ENCODE results near the gene VAT1. TPM values are rescaled to one million over a fixed set of nuclear protein-coding genes. Genes with fewer than 3 reads are reported as not detected.

Gene VAT1
- total and polyA plus RNA-seq, 2 of the 13 experiments (the other 11 are each of a cell fraction or from before 2014, with no cell fraction given): 143 to 205 TPM

- peak overlapping the region; percentile 70 for H3K9ac ChIP-seq (ENCODE audit: insufficient read depth, low read depth, low read length)
- 0% methylated on average over 5 of the region's 5 CpGs for WGBS (ENCODE audit: low lambda C conversion rate)
- BruUV-seq (replicated peaks): TSS peak; percentile 64
- H2AFZ ChIP-seq (ENCODE audit: low read length): peak overlapping the region; percentile 7
- ATAC-seq (peak; percentile 55), FAIRE-seq (peak; percentile 70), DNase-seq (ENCODE audit: low spot score) (no peak)
- H3K4me1 ChIP-seq (ENCODE audit: insufficient read depth, low read length): peaks cover 45% of the 10 kb centered on the region
- peak overlapping the region; percentile 88 for H3K4me2 ChIP-seq (ENCODE audit: low read depth, low read length)
- intact Hi-C loops (cut with micrococcal nuclease; ENCODE audit: unreplicated experiment): loop anchor here (5.0 kb wide), 1 partner anchor 165 kb away; the partner anchor contains the start of gene PSME3
- no peaks in the 10 kb centered on the region for H3K9me3 ChIP-seq (ENCODE audit: low read length)
- peaks cover 21% of the 10 kb centered on the region for H3K79me2 ChIP-seq (ENCODE audit: insufficient read depth, low read length)
- CTCF ChIA-PET (ENCODE audit: low intra/inter-chr PET ratio, low total read pairs): interaction anchor here (1.1 to 1.5 kb wide), 3 partner anchors 18 to 154 kb away, joined by 3 to 6 read pairs (median 3); partner anchors contain the start of gene PTGES3L
- H3K27ac ChIP-seq (ENCODE audit: extremely low read length, insufficient read depth, low read length): peak overlapping the region; percentile 94
- in situ Hi-C loops (cut with HindIII; ENCODE audit: extremely low pct_ligation_motif_present, low pct_unique_long_range_greater_than_20kb): no loop called here
- peak overlapping the region; percentile 37 to 60 (median 56) for H3K4me3 ChIP-seq (replicated peaks in 1 of 3; ENCODE audit: insufficient read depth in 1 of 3, low read depth in 2 of 3, low read length in 3 of 3)
- H3K27me3 ChIP-seq (ENCODE audit: control insufficient read depth in 1 of 2, insufficient read depth in 2 of 2, low read length in 2 of 2): no peaks in the 10 kb centered on the region; a peak in 1 of 5 replicates
- peaks cover 14 to 33% of the 10 kb centered on the region in 2 experiments for H3K36me3 ChIP-seq (replicated peaks in 1 of 2; ENCODE audit: control insufficient read depth in 1 of 2, insufficient read depth in 2 of 2, low read length in 2 of 2)
- POLR2A ChIA-PET: interaction anchor here (0.7 to 3.2 kb wide), 59 partner anchors 9 to 1089 kb away, joined by 3 to 162 read pairs (median 6); partner anchors contain the start of genes AARSD1, AOC2, BECN1 and BRCA1
- H4K20me1 ChIP-seq (ENCODE audit: insufficient read depth, low read length): peaks cover 23% of the 10 kb centered on the region
- TF ChIP-seq ZNF296 (CRISPR knock-in tag; conservative IDR thresholded peaks at IDR 0.05): no peak
- no peak for TF ChIP-seq ATAD3A (CRISPR knock-in tag; IDR thresholded peaks at IDR 0.05)
- peak; percentile 19 for TF ChIP-seq DBP (CRISPR knock-in tag; IDR thresholded peaks at IDR 0.05; ENCODE audit: not compliant biosample characterization)
- no peak for TF ChIP-seq FOSL1 (CRISPR knock-in tag; IDR thresholded peaks at IDR 0.05; ENCODE audit: borderline replicate concordance)
- TF ChIP-seq MAF1 (CRISPR knock-in tag; IDR thresholded peaks at IDR 0.05; ENCODE audit: borderline replicate concordance): 0 out of 2 replicates have a peak, but pooled peaks have one; percentile 12
- no peak for TF ChIP-seq ZNF800 (CRISPR knock-in tag; IDR thresholded peaks at IDR 0.05)
- no peak for TF ChIP-seq KLF9 (CRISPR knock-in tag; IDR thresholded peaks at IDR 0.05; ENCODE audit: low read depth)
- no peak for TF ChIP-seq TRIM22 (IDR thresholded peaks at IDR 0.05)
- no peak for TF ChIP-seq ZNF235 (CRISPR knock-in tag; IDR thresholded peaks at IDR 0.05; ENCODE audit: borderline replicate concordance)
- 0 out of 2 replicates have a peak, but pooled peaks have one; percentile 56 for TF ChIP-seq ZNF205 (CRISPR knock-in tag; IDR thresholded peaks at IDR 0.05)
- no peak for TF ChIP-seq ZNF30 (CRISPR knock-in tag; IDR thresholded peaks at IDR 0.05)
- no peak for TF ChIP-seq TGIF2 (CRISPR knock-in tag; IDR thresholded peaks at IDR 0.05)
- 0 out of 2 replicates have a peak, but pooled peaks have one; percentile 50 for TF ChIP-seq SATB2 (CRISPR knock-in tag; IDR thresholded peaks at IDR 0.05)
- 0 out of 2 replicates have a peak, but pooled peaks have one; percentile 20 for TF ChIP-seq HNF4A (CRISPR knock-in tag; IDR thresholded peaks at IDR 0.05)
- no peak for TF ChIP-seq RBFOX2 (IDR thresholded peaks at IDR 0.05; ENCODE audit: low read depth, low read length)
- TF ChIP-seq MTF1 (CRISPR knock-in tag; IDR thresholded peaks at IDR 0.05): no peak
- TF ChIP-seq ARID4A (CRISPR knock-in tag; IDR thresholded peaks at IDR 0.05; ENCODE audit: borderline replicate concordance): no peak
These were observed 24.7 kb downstream of the VAT1 start for GRCh38 chr17:42997390-42997983.
